PC-3 (cell line): ENCODE measurements around the gene DNAH10. TPM values are rescaled to one million over a fixed set of nuclear protein-coding genes. Genes with fewer than 3 reads are reported as not detected.

Experiments used
- ATAC-seq: fragments of 200-7000 bp; cut with Tn5 transposase; 2 replicates; pipeline ENCODE4 v1.9.1; 2020; ENCODE audit warnings: mild to moderate bottlenecking, moderate library complexity
- BruUV-seq: library from RNA; stranded (reverse); fragments of 400-500 nt; replicated peaks from 2 replicates; lab custom pipeline; 2021; lab: Mats Ljungman, UMichigan
- CTCF ChIA-PET: fragments of 300-600 bp; sonication (Branson Sonifier 250); formaldehyde crosslinking; loops from one replicate; lab custom pipeline; 2022; ENCODE audit warnings: antibody characterized with exemption; lab: Charles Lee
- POLR2A ChIA-PET: fragments of 300-600 bp; sonication (Branson Sonifier 250); formaldehyde crosslinking; loops from one replicate; lab custom pipeline; 2022; ENCODE audit warnings: antibody characterized with exemption; ENCODE audit not compliant: unreplicated experiment; lab: Charles Lee
- DNase-seq: peaks from one replicate; pipeline ENCODE4 v3.0.0-alpha.2; 2015
- H2AFZ ChIP-seq: fragments of 300-600 bp; sonication (generic); 2 replicates; pipeline ENCODE4 v1.6.0; 2016; ENCODE audit warnings: antibody characterized with exemption, low read length
- H3F3A ChIP-seq: fragments of 300-600 bp; sonication (generic); one replicate; pipeline ENCODE4 v1.6.0; 2017; ENCODE audit warnings: antibody characterized with exemption, low read length, control low read depth, mild to moderate bottlenecking; ENCODE audit not compliant: unreplicated experiment
- H3K27ac ChIP-seq: fragments of 300-600 bp; sonication (generic); 2 replicates; pipeline ENCODE4 v1.5.1; 2016; ENCODE audit warnings: mild to moderate bottlenecking, low read length
- H3K27me3 ChIP-seq: fragments of 300-600 bp; sonication (generic); 2 replicates; pipeline ENCODE4 v1.6.1; 2016; ENCODE audit warnings: low read length, mixed read lengths
- H3K36me3 ChIP-seq: fragments of 300-600 bp; sonication (generic); 2 replicates; pipeline ENCODE4 v1.6.1; 2016; ENCODE audit warnings: low read depth, mixed run types, low read length, mixed read lengths
- H3K4me1 ChIP-seq: fragments of 300-600 bp; sonication (generic); 2 replicates; pipeline ENCODE4 v1.5.1; 2016; ENCODE audit warnings: low read length; ENCODE audit not compliant: insufficient read depth
- H3K4me2 ChIP-seq: fragments of 300-600 bp; sonication (generic); 2 replicates; pipeline ENCODE4 v1.6.0; 2016; ENCODE audit warnings: low read length
- H3K4me3 ChIP-seq: fragments of 300-600 bp; sonication (generic); 2 replicates; pipeline ENCODE4 v1.5.1; 2016; ENCODE audit warnings: mild to moderate bottlenecking, low read length, mixed read lengths
- H3K79me2 ChIP-seq: fragments of 300-600 bp; sonication (generic); 2 replicates; pipeline ENCODE4 v1.6.1; 2017; ENCODE audit warnings: low read length, mixed read lengths
- H3K9ac ChIP-seq: fragments of 300-600 bp; sonication (generic); 2 replicates; pipeline ENCODE4 v1.6.0; 2016; ENCODE audit warnings: mild to moderate bottlenecking, low read length
- H3K9me2 ChIP-seq: fragments of 300-600 bp; sonication (generic); replicated peaks from 2 replicates; pipeline ENCODE4 v1.6.1; 2016; ENCODE audit warnings: mixed run types, low read length, mixed read lengths
- H3K9me3 ChIP-seq: fragments of 300-600 bp; sonication (generic); 2 replicates; pipeline ENCODE4 v1.6.1; 2016; ENCODE audit warnings: low read length, mixed read lengths
- H4K20me1 ChIP-seq: fragments of 300-600 bp; sonication (generic); 2 replicates; pipeline ENCODE4 v1.6.1; 2016; ENCODE audit warnings: low read length, mixed read lengths
- CTCF ChIP-seq: fragments of 300-600 bp; sonication (generic); conservative IDR thresholded peaks from 2 replicates; pipeline ENCODE4 v1.5.1; 2017; ENCODE audit warnings: antibody characterized with exemption, low read depth, mild to moderate bottlenecking, low read length
- EZH2 ChIP-seq: fragments of 300-600 bp; sonication (generic); IDR thresholded peaks from one replicate; pipeline ENCODE4 v1.6.1; 2017; ENCODE audit warnings: antibody characterized with exemption, mild to moderate bottlenecking, low read length; ENCODE audit not compliant: unreplicated experiment
- EZH2phosphoT487 ChIP-seq: fragments of 300-600 bp; sonication (generic); IDR thresholded peaks from 2 replicates; pipeline ENCODE4 v1.6.1; 2018; ENCODE audit warnings: mild to moderate bottlenecking, antibody characterized with exemption, low read length, borderline replicate concordance
- intact Hi-C: fragments of 100-400 bp; cut with micrococcal nuclease; formaldehyde crosslinking; loops from 2 replicates; pipeline ENCODE4 v1.9.0; 2023
- total RNA-seq: library from RNA; depleted of rRNA; stranded (reverse); fragments of >200 nt; gene quantifications from 2 replicates; pipeline ENCODE4 v1.2.3, GENCODE V29; 2014

DNAH10 gene
- total RNA-seq, 1 experiment from 2014 or later = 0.15 TPM

- DNase-seq (no peak), ATAC-seq (no peak)
- no peak overlapping the region for H3K9ac ChIP-seq
- H3K27ac ChIP-seq = no peak overlapping the region
- ChIA-PET CTCF (no interaction called here), POLR2A (no interaction called here)
- intact Hi-C loops = no loop called here
- peaks cover 44% of the 10 kb centered on the region for H3K79me2 ChIP-seq
- H3K4me1 ChIP-seq = peaks cover 37% of the 10 kb centered on the region
- H3K27me3 ChIP-seq = no peaks in the 10 kb centered on the region
- TF ChIP-seq EZH2 (no peak), CTCF (no peak), EZH2phosphoT487 (no peak)
- H3K36me3 ChIP-seq = 0 out of 2 replicates have a peak, but pooled peaks cover 7% of the 10 kb centered on the region
- H4K20me1 ChIP-seq = peaks cover 11% of the 10 kb centered on the region; the same call in 1 of the 2 replicates
- H3K4me2 ChIP-seq = no peak overlapping the region
- BruUV-seq = no TSS peak
- no peak overlapping the region for H2AFZ ChIP-seq
- no peak overlapping the region for H3K4me3 ChIP-seq
- H3F3A ChIP-seq = peaks cover 7% of the 10 kb centered on the region
- no peaks in the 10 kb centered on the region for H3K9me3 ChIP-seq
- no peaks in the 10 kb centered on the region for H3K9me2 ChIP-seq
Measured at GRCh38 chr12:123967121-123967586, 205.1 kb downstream of the DNAH10 start.

GRCh38 chr12:123971449-123971769 is 209.3 kb downstream of the DNAH10 start:
- Histone ChIP-seq H4K20me1 (peaks cover 22% of the 10 kb centered on the region), H3K27me3 (no peaks in the 10 kb centered on the region), H3K79me2 (peaks cover 74% of the 10 kb centered on the region), H3K4me3 (peak overlapping the region; percentile 73), H3K9me2 (no peaks in the 10 kb centered on the region), H2AFZ (peak overlapping the region; percentile 46), H3K4me2 (peak overlapping the region; percentile 85), H3K9me3 (no peaks in the 10 kb centered on the region), H3K9ac (peak overlapping the region; percentile 72), H3K4me1 (peaks cover 48% of the 10 kb centered on the region), H3K27ac (peak overlapping the region; percentile 4), H3F3A (peaks cover 7% of the 10 kb centered on the region), H3K36me3 (peaks cover 14% of the 10 kb centered on the region; the same call in 1 of the 2 replicates)
- TF ChIP-seq EZH2phosphoT487 (no peak), EZH2 (no peak), CTCF (no peak)
- ChIA-PET POLR2A (interaction anchor here (0.6 kb wide), 1 partner anchor 15 kb away, joined by 4 read pairs; no protein-coding TSS in a partner anchor), CTCF (no interaction called here)
- intact Hi-C loops = no loop called here
- TSS peak; percentile 57 for BruUV-seq
- no peak for ATAC-seq
- no peak for DNase-seq

GRCh38 chr12:123971770-123972456 is 209.8 kb downstream of the DNAH10 start:
- intact Hi-C loops = no loop called here
- Histone ChIP-seq H3K79me2 (peaks cover 74% of the 10 kb centered on the region), H2AFZ (peak overlapping the region; percentile 46), H3K4me3 (peak overlapping the region; percentile 73), H4K20me1 (peaks cover 22% of the 10 kb centered on the region), H3K27me3 (no peaks in the 10 kb centered on the region), H3K4me1 (peaks cover 48% of the 10 kb centered on the region), H3K36me3 (peaks cover 15% of the 10 kb centered on the region; the same call in 1 of the 2 replicates), H3F3A (peaks cover 7% of the 10 kb centered on the region), H3K9ac (peak overlapping the region; percentile 72), H3K4me2 (peak overlapping the region; percentile 85), H3K9me3 (no peaks in the 10 kb centered on the region), H3K27ac (peak overlapping the region; percentile 4), H3K9me2 (no peaks in the 10 kb centered on the region)
- no peak for TF ChIP-seq CTCF
- no peak for TF ChIP-seq EZH2
- no peak for TF ChIP-seq EZH2phosphoT487
- CTCF ChIA-PET = no interaction called here
- POLR2A ChIA-PET = no interaction called here
- no TSS peak for BruUV-seq
- ATAC-seq (peak; percentile 12), DNase-seq (peak; percentile 72)
